Effector CD8-positive, alpha-beta T cell (primary cell): ENCODE results near the gene SDK1.

Experiments
- DNase-seq: peaks from one replicate; lab custom pipeline; 2025; lab: John Stamatoyannopoulos, UW

SDK1 gene

GRCh38 chr7:3591219-3591618, 290.2 kb downstream of the SDK1 start:
- DNase-seq = no peak

DNA sequence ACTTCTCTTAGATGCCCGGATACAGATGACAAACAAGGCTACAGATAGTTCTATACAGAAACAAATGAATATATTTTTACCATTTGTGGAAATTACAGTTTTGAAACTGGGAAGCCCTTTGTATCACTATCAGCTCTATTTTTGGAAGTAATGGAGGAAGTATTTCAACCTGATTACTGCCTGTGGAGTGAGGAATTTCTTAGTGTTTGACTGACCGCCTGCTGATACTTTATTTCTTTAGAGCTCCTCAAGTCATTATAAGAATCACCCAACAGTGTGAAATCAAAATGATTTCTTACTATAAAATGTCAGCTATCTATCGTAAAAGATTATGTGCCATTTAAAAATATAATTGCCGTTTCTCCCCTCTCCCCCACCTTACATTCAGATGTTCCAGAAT, 290.9 kb downstream of the SDK1 start:
- DNase-seq = no peak

- no peak for DNase-seq
These were observed 291.5 kb downstream of the SDK1 start for GRCh38 chr7:3592401-3593134.

DNA sequence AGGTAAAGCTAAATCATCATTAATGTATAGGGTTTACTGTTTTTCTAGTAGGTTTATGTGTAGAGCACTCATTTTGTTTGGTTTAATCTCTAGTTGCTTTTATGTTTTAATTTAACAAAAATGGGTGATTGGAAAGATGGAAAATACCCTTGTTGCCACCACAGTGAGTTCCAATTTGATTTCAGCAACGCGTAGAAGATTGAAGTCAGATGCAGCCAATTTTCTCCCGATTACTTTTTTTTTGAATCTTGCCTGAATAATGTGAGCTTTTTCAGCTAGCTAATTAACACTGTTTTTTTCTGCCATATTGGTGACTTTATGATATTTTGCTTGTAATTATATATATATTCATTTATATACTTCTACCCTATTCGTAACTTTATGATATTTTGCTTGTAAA, 293.8 kb downstream of the SDK1 start:
- no peak for DNase-seq

DNA sequence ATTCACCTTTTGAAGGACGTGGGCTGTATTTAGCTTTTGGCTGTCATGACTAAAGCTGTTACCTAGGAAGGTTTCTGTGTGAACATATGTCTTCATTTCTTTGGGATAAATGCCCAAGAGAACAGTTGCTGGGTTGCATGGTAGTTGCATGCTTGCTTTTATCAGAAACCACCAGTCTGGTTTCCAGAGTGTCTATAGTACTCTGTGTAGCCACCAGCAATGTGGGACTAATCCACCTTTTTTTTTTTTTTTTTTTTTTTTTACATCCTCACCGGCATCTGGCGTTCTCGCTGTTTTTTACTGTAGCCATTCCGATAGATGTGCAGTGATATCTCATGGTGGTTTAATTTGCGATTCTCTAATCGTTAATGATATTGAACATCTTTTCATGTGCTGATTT, 297.8 kb downstream of the SDK1 start:
- DNase-seq = no peak

GRCh38 chr7:3605222-3605621, 304.2 kb downstream of the SDK1 start:
- no peak for DNase-seq

DNA sequence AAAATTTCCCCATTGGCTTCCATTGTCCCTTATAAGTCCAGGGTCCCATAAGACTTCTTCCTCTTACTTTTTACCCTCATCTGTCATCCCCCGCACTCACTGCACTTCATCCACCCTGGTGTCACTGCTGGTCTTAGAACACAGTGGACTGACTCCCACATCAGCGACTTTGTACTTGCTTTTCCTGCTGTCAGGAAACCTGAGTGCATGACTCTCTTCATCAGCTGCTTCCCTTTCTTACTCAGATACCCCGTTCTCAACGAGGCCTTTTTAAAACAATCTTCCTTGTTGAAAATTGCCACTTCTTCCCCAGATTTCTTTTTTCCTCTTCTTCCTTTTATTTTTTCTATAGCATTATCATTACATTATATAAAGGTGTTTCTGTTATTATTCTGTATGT, 305.4 kb downstream of the SDK1 start:
- no peak for DNase-seq

DNA sequence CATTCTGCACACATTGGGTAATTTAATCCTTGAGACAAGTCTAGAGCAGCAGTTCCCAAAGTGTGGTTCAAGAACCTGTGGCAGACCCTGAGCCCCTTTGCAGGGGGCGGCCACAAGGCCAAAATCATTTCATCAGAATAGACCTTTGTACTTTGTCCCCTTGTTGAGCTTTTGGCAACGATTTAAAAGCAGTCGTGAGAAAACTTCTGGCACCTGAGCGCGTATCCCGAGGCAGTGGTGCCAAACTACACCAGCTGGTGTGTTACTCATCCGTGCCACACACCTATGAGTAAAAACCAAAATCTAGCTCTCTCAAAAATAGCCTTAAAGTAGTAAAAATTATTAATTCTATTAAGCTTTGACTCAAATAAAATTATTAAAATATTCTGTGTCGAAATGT, 306.8 kb downstream of the SDK1 start:
- no peak for DNase-seq

- DNase-seq = no peak
These were observed 315.3 kb downstream of the SDK1 start for GRCh38 chr7:3616306-3616705.

GRCh38 chr7:3630081-3630480, 329.0 kb downstream of the SDK1 start:
- no peak for DNase-seq

DNA sequence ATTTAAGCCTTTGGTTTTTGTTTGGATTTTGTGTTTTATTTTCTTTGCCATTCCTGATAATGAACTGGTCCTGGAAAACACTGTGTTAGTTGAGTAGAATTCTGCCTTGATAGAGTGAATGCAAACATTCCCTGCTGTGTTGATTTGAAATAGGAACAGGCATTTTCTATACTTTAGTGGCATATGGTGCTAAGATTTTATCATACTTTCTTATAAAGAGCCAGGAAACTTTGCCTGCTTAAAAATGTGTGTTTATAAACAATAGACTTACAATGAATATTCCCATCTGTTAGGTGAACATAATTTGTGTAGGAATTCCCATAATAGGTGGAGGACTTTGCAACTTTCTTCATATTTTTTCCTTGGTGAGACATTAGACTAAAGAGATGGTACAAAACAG, 333.3 kb downstream of the SDK1 start:
- DNase-seq = no peak

GRCh38 chr7:3636131-3636860, 335.2 kb downstream of the SDK1 start:
- DNase-seq = no peak

DNA sequence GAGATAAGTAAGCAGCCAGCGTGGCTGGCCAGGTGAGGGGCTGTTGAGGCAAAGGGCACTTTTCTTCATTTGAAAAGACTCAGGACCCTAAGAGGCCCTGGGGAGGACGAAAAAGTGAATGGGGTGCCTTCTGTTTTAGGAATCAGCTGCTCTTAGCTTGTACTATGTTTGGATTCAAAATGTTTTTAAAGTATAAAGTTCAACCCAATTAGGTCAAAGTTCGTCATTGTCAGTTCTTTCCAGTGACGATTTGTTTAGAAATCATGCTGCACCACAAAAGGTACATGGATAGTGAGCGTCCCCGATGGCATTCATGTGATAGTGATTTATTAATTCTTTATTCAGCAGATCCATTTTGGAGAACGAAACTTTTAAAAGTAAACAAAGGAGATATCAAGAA, 338.2 kb downstream of the SDK1 start:
- no peak for DNase-seq

- DNase-seq = no peak
These were observed 340.5 kb downstream of the SDK1 start for GRCh38 chr7:3641582-3641981.

- DNase-seq = no peak
These were observed 342.0 kb downstream of the SDK1 start for GRCh38 chr7:3643091-3643490.

DNA sequence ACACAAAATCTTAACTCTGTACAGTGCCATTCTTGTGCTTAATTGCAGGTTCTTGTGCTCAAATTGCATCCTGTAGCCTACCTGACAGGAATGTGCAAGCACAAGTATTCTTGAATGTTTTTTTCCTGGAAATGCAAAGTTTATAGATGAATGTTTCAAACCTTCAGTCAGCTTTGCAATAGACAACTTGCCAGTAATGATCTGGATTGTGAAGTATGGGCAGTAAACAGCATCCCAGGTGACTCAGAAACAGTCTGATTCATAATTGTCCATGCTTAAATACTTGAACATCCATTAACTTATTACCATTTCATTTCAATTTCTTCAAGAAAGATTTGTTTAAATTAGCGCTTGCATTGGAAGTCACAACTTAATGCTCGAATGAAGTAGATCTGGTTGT, 347.2 kb downstream of the SDK1 start:
- no peak for DNase-seq

DNA sequence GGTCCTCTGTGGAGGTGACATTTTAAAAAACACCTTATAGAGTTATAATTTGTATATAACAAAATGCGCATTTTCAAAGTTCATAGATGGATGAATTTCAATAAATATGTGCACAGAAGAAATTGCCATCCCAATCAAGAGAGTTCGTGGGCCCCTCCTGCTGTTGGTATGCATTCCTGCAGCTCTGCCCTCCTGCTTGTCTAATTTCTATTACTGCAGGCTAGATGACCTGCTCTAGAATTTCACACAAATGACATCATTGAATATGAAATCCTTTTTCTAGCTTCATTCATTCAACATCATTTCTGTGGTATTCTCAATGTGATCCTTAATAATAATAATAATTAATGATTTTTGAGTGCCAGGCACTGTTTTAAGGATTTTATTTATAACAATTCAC, 348.2 kb downstream of the SDK1 start:
- DNase-seq = no peak

- no peak for DNase-seq
These were observed 348.8 kb downstream of the SDK1 start for GRCh38 chr7:3649678-3650440.

DNA sequence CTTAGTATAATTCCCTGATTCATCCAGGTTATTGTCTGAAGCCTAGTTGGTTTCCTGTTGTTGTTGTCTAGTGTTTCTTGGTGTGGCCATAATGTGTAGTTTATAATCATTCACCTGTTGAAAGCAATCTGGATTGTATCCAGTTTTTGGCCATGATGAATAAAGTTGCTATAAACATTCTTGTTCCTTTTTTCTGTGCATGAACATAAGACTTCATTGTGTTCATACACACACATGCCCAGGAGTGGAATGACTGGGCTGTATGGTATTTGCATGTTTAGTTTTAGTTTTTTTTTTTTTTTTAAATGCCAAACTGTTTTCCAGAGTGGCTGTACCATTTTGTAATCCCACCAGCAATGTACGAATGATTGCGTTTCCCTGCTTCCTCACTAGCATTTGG, 349.8 kb downstream of the SDK1 start:
- no peak for DNase-seq

DNA sequence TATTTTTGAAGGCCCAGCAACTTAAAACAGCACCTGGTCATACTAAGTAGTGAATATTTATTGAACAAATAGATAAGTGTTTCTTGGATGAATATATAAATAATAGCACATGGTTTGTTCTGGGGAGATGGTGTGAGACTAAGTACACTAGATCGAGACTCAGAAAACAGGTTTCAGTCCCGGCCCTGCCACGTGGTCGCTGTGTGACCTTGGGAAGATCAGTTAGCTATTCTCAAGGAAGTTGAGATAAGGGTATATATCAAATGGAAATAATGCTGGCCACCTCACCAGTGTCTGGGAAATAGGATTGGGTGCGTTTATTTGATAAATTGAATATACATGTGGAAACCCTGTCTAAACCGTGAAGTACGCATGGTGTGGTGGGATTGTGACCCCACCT, 354.6 kb downstream of the SDK1 start:
- DNase-seq = no peak

DNA sequence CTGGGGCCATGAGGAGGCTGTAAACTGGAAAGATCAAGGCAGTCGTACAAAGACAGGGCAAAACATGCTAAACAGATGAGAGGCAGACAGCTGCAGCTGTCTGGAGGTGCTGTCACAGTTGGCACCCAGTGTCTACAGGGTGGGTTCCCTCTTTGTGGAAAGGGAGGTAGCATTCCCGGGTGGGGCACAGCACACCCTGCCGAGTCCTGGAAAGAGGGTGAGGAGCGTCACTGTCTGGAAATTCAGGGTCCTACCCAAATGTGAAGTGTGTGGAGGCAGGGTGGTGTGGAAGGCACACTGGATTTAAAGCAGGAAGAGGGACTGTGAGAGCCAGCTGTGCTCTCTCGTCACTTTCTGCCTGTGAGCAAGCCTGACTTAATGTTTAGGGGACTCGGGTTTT, 356.2 kb downstream of the SDK1 start:
- DNase-seq = no peak

GRCh38 chr7:3668743-3669142, 367.7 kb downstream of the SDK1 start:
- no peak for DNase-seq

DNA sequence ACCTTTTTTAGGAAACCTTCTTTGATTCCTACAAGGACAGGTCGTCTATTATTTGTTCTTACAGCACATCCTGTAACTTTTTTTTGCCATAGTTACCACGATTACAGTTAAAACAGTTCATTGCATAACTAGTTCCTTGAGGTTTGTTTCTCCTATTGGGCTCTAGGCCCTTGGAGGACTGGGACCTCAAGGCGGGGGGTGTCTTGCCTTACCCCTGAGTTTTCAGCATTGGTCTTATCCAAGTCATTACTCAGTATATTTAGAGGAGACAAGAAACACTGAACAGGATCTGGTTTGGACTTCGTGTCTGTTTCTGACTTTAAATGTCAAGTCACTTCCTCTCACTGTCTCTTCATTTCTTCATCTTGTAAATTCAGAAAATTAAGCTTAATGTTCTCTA, 369.8 kb downstream of the SDK1 start:
- DNase-seq = no peak
